GM23338 (cell line): ENCODE data around the gene SMARCD2. TPM values are rescaled to one million over a fixed set of nuclear protein-coding genes. Genes with fewer than 3 reads are reported as not detected.
"Not testable (repeated sequence)": the region's sequence is repeated elsewhere in the genome, so short reads cannot be mapped to it uniquely, and the experiment has no call there.

Source experiments
- ATAC-seq: fragments of 200-7000 bp; cut with Tn5 transposase; 3 replicates; pipeline ENCODE4 v1.9.1; 2020
- DNase-seq: peaks from one replicate; pipeline ENCODE4 v3.0.0-alpha.2; 2015; ENCODE audit warnings: low spot score
- H2AFZ ChIP-seq: fragments of 200-600 bp; sonication (generic); 2 replicates; pipeline ENCODE4 v1.8.0; 2016; ENCODE audit warnings: antibody characterized with exemption, mild to moderate bottlenecking, moderate library complexity
- H3F3A ChIP-seq: fragments of 200-600 bp; sonication (generic); replicated peaks from 2 replicates; pipeline ENCODE4 v1.8.0; 2017; ENCODE audit warnings: antibody characterized with exemption, mixed run types, low read depth
- H3K27ac ChIP-seq: fragments of 200-600 bp; sonication (generic); 2 replicates; pipeline ENCODE4 v1.6.1; 2016; ENCODE audit warnings: low read depth
- H3K27me3 ChIP-seq: fragments of 200-600 bp; sonication (generic); 2 replicates; pipeline ENCODE4 v1.8.0; 2016; ENCODE audit warnings: mild to moderate bottlenecking, mixed run types, moderate library complexity; ENCODE audit not compliant: insufficient read depth
- H3K36me3 ChIP-seq: fragments of 200-600 bp; sonication (generic); 2 replicates; pipeline ENCODE4 v1.8.0; 2016; ENCODE audit warnings: mild to moderate bottlenecking; ENCODE audit not compliant: insufficient read depth
- H3K4me1 ChIP-seq: fragments of 200-600 bp; sonication (generic); 2 replicates; pipeline ENCODE4 v1.8.0; 2016; ENCODE audit warnings: mild to moderate bottlenecking, moderate library complexity; ENCODE audit not compliant: insufficient read depth
- H3K4me2 ChIP-seq: fragments of 200-600 bp; sonication (generic); 2 replicates; pipeline ENCODE4 v1.7.1; 2017; ENCODE audit warnings: mixed run types
- H3K4me3 ChIP-seq: fragments of 200-600 bp; sonication (generic); 2 replicates; pipeline ENCODE4 v1.6.1; 2016; ENCODE audit warnings: mixed run types
- H3K79me2 ChIP-seq: fragments of 200-600 bp; sonication (generic); replicated peaks from 2 replicates; pipeline ENCODE4 v1.8.0; 2017; ENCODE audit warnings: mild to moderate bottlenecking; ENCODE audit not compliant: insufficient read depth
- H3K9me2 ChIP-seq: fragments of 200-600 bp; sonication (generic); 2 replicates; pipeline ENCODE4 v1.8.0; 2017; ENCODE audit not compliant: insufficient read depth
- H4K20me1 ChIP-seq: fragments of 200-600 bp; sonication (generic); replicated peaks from 2 replicates; pipeline ENCODE4 v1.8.0; 2017; ENCODE audit warnings: mild to moderate bottlenecking; ENCODE audit not compliant: insufficient read depth
- H3K27ac Mint-ChIP-seq: 2 replicates; pipeline ENCODE4 v1.8.0; 2020; ENCODE audit warnings: inconsistent platforms, mild to moderate bottlenecking, moderate library complexity, mixed read lengths
- H3K27me3 Mint-ChIP-seq: 3 replicates; pipeline ENCODE4 v1.8.0; 2022; ENCODE audit warnings: low read depth, mild to moderate bottlenecking, moderate library complexity, mixed read lengths, inconsistent platforms; ENCODE audit not compliant: insufficient read depth, poor library complexity
- H3K36me3 Mint-ChIP-seq: 3 replicates; pipeline ENCODE4 v1.8.0; 2021; ENCODE audit warnings: low read depth, mild to moderate bottlenecking, inconsistent platforms, moderate library complexity, mixed read lengths
- H3K4me1 Mint-ChIP-seq: 3 replicates; pipeline ENCODE4 v1.8.0; 2020; ENCODE audit warnings: mild to moderate bottlenecking, inconsistent platforms, mixed read lengths
- H3K4me3 Mint-ChIP-seq: 3 replicates; pipeline ENCODE4 v1.8.0; 2021; ENCODE audit warnings: moderate library complexity, mild to moderate bottlenecking, inconsistent platforms, mixed read lengths
- H3K9me3 Mint-ChIP-seq: 3 replicates; pipeline ENCODE4 v1.8.0; 2020; ENCODE audit warnings: moderate library complexity, mild to moderate bottlenecking, inconsistent platforms, mixed read lengths
- polyA plus RNA-seq: library from polyadenylated mRNA; unstranded; fragments of >200 nt; fragmentation: Nextera tagmentation; extraction: Ambion mirVana; gene quantifications from 2 replicates; pipeline ENCODE4 v1.2.1, GENCODE V29; 2016
- total RNA-seq: library from RNA; depleted of rRNA; stranded (reverse); fragments of >200 nt; shearing (Covaris generic); gene quantifications from 2 replicates; pipeline ENCODE4 v1.2.3, GENCODE V29; 2014
- TF ChIP-seq, protein P1 (sequence below), 2 experiments: fragments of 200-600 bp in 1 of 2; sonication (generic) in 1 of 2; conservative IDR thresholded peaks; 2 replicates each; pipeline versions ENCODE4 v1.5.1 to v1.6.1; 2016 to 2017; ENCODE audit warnings: antibody characterized with exemption in 2 of 2, low read depth in 2 of 2, mild to moderate bottlenecking in 2 of 2, moderate library complexity in 1 of 2

SMARCD2 gene
- total and polyA plus RNA-seq, 2 experiments from 2014 or later, result 36.4 to 133 TPM

DNA sequence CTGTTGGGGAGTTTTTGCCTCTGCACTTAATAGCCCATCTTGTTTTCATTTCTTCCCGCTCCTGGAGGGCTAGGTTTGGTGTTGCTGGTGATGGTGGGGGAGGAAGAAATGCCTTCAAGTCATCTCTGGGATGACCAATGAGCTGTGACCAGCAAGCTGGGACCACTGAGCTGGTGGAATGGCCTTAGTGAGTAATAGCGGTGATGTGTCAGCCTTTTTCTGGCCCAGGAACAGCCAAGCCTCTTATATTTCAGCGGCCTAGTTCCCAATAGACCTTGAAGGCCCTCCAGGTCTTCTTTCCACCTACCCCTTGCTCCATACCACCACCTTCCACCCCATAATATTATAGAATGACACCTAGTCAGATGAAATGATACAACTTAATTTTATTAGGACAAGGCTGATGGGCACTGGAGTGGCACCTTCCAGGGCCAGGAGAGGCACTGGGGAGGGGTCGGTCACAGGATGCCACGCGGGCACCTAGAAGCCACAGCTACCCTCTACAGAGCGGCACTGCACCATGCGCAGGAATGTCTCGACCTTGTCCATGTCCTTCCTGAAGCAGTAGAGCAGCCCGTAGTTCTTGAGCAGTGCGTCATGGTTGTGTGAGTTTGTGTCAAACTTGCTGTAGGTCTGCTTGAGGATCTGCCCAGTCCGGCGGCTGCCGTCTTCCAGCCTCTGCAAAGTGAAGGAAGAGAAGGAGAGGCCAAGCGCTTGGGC, 29.3 kb upstream of the SMARCD2 start:
- not testable (repeated sequence) for H3K4me2 ChIP-seq, H3K4me1 ChIP-seq, H3K9me3 Mint-ChIP-seq, DNase-seq, H3K4me1 Mint-ChIP-seq, H3K4me3 Mint-ChIP-seq, H3K27me3 Mint-ChIP-seq, H2AFZ ChIP-seq, H3K36me3 ChIP-seq, H3K9me2 ChIP-seq, H4K20me1 ChIP-seq, ATAC-seq, H3K27ac ChIP-seq, H3F3A ChIP-seq, H3K4me3 ChIP-seq, H3K27ac Mint-ChIP-seq, H3K79me2 ChIP-seq, H3K36me3 Mint-ChIP-seq, H3K27me3 ChIP-seq

DNA sequence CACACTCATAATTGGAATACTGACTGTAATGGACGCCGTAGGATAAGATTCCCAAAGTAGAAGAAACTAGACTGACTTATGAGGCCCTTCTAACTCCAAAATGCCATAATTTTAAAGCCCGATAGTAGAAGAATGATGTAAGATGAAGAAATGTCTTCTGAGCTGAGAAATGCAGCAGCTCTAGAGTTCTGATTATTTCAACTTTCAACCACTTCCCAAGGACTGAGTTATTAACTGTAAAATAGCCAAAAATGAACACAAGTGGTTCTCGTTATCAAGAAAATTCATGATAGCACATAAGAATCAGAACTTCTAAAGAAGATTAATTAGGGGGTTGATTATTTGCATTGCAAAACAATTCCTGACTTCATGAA, 27.8 kb upstream of the SMARCD2 start:
- not testable (repeated sequence) for H2AFZ ChIP-seq, H3K4me1 ChIP-seq, H4K20me1 ChIP-seq, H3F3A ChIP-seq, H3K27me3 ChIP-seq, H3K27me3 Mint-ChIP-seq, H3K27ac ChIP-seq, H3K36me3 ChIP-seq, DNase-seq, ATAC-seq, H3K36me3 Mint-ChIP-seq, H3K4me2 ChIP-seq, H3K9me2 ChIP-seq, H3K9me3 Mint-ChIP-seq, H3K4me3 Mint-ChIP-seq, H3K79me2 ChIP-seq, H3K4me3 ChIP-seq, H3K27ac Mint-ChIP-seq
- H3K4me1 Mint-ChIP-seq, result peaks cover 13% of the 10 kb centered on the region

DNA sequence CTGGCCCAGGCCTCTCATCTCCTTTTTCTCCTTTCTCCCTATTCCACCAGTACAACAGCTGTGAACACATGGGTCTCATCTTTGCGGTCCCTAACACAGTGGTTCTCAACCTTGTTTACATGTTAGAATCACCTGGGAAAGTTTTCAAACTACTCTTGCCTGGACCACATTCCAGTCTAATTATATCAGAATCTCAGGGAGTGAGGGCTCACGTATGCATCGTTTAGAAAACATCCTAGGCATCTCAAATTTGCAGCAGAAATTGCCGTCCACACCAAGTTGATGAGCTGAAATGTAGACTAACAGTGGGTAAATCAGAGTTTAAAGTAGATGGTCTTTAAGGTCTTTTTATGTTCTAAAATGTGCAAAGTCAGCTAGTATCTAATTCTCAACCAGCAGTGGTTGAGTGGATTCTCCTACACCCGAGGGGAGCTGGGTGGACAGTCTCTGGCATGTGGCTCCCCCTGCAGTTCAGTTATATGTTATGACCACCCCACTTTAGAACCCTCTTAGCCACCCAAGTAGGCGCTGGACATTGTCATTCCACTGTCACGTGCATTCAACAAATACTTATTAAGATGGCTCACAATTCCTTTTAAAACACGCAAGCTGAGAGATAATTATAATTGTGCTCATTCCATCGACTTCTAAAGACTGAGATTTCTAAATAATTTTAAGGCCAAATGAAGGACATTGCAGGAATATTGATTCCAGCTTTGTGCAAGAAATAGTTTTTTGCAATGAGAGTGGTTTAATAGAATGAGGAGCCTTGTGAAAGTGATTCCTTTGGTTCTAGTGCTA, 27.2 kb upstream of the SMARCD2 start:
- not testable (repeated sequence) for H3K27ac Mint-ChIP-seq, H4K20me1 ChIP-seq, H3K36me3 Mint-ChIP-seq, H2AFZ ChIP-seq, H3F3A ChIP-seq, H3K27me3 ChIP-seq, H3K4me3 Mint-ChIP-seq, H3K9me2 ChIP-seq, H3K9me3 Mint-ChIP-seq, H3K27me3 Mint-ChIP-seq, H3K36me3 ChIP-seq, H3K27ac ChIP-seq, H3K4me1 ChIP-seq, H3K4me3 ChIP-seq, H3K79me2 ChIP-seq, H3K4me2 ChIP-seq
- peak; percentile 31 for ATAC-seq
- peak; percentile 28 for DNase-seq
- TF ChIP-seq, protein P1, sequence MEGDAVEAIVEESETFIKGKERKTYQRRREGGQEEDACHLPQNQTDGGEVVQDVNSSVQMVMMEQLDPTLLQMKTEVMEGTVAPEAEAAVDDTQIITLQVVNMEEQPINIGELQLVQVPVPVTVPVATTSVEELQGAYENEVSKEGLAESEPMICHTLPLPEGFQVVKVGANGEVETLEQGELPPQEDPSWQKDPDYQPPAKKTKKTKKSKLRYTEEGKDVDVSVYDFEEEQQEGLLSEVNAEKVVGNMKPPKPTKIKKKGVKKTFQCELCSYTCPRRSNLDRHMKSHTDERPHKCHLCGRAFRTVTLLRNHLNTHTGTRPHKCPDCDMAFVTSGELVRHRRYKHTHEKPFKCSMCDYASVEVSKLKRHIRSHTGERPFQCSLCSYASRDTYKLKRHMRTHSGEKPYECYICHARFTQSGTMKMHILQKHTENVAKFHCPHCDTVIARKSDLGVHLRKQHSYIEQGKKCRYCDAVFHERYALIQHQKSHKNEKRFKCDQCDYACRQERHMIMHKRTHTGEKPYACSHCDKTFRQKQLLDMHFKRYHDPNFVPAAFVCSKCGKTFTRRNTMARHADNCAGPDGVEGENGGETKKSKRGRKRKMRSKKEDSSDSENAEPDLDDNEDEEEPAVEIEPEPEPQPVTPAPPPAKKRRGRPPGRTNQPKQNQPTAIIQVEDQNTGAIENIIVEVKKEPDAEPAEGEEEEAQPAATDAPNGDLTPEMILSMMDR (conservative IDR thresholded peaks at IDR 0.05; ENCODE audit: low read depth in 2 of 2), result peak; percentile 37 to 43
- peaks cover 13% of the 10 kb centered on the region; the same call in 2 of the 3 replicates for H3K4me1 Mint-ChIP-seq
